Thyroid gland (tissue), 4 donors: Measurements from ENCODE around the gene RETSAT. TPM values are rescaled to one million over a fixed set of nuclear protein-coding genes. Genes with fewer than 3 reads are reported as not detected.

Experiments
- DNase-seq, 2 donors: peaks; one replicate each; pipeline ENCODE4 v3.0.0-alpha.2; 2019
- H3K27ac ChIP-seq, 3 donors: fragments of 200-600 bp; sonication (generic); 1 replicate in 2 of 3; 2 replicates in 1 of 3; pipeline ENCODE4 v1.5.1; 2016 to 2019; ENCODE audit warnings: mild to moderate bottlenecking in 1 of 3, moderate library complexity in 1 of 3
- H3K27me3 ChIP-seq: fragments of 200-600 bp; sonication (generic); one replicate; pipeline ENCODE4 v1.5.1; 2019
- H3K36me3 ChIP-seq, 2 donors: fragments of 200-600 bp; sonication (generic); one replicate each; pipeline ENCODE4 v1.5.1; 2016 to 2019
- H3K4me1 ChIP-seq, 2 donors: fragments of 200-600 bp; sonication (generic); one replicate each; pipeline ENCODE4 v1.5.1; 2017 to 2019
- H3K4me3 ChIP-seq, 3 donors: fragments of 200-600 bp; sonication (generic); replicated peaks in 1 of 3; 1 replicate in 2 of 3; 2 replicates in 1 of 3; pipeline ENCODE4 v1.5.1; 2016; ENCODE audit warnings: mild to moderate bottlenecking in 1 of 3
- H3K9me3 ChIP-seq: fragments of 200-600 bp; sonication (generic); one replicate; pipeline ENCODE4 v1.5.1; 2017
- CTCF ChIP-seq, 6 experiments: fragments of 200-600 bp in 3 of 6; fragments of 450-650 bp in 3 of 6; sonication (generic) in 3 of 6; IDR thresholded peaks; one replicate each; pipeline ENCODE4 v1.5.1; 2016 to 2019; ENCODE audit warnings: antibody characterized with exemption in 6 of 6, mild to moderate bottlenecking in 2 of 6, inconsistent platforms in 1 of 6, moderate library complexity in 1 of 6
- POLR2A ChIP-seq, 2 donors: fragments of 450-650 bp; IDR thresholded peaks; one replicate each; pipeline ENCODE4 v1.6.1; 2017; ENCODE audit warnings: antibody characterized with exemption in 2 of 2, mild to moderate bottlenecking in 2 of 2, moderate library complexity in 1 of 2
- WGBS, 2 donors: methylation state at CpG; one replicate each; pipeline ENCODE4 v1.1.5; 2017; 5-methylcytosine and 5-hydroxymethylcytosine counted together
- intact Hi-C: fragments of 100-400 bp; cut with DNase I; formaldehyde crosslinking; loops from one replicate; pipeline ENCODE4 v1.15.1; 2023
- total RNA-seq, 4 donors: library from RNA; depleted of rRNA; stranded (reverse); fragments of >200 nt; gene quantifications; one replicate each; pipeline ENCODE4 v1.2.3, GENCODE V29; 2016

Gene RETSAT
- total RNA-seq, 4 donors from 2014 or later, result 88.2 to 253 (median 182) TPM

- peaks cover 5 to 11% of the 10 kb centered on the region in 2 donors for H3K36me3 ChIP-seq
- H3K4me3 ChIP-seq, result no peak overlapping the region
- TF ChIP-seq CTCF (IDR thresholded peaks at IDR 0.05) (no peak), POLR2A (IDR thresholded peaks at IDR 0.05) (no peak)
- H3K27me3 ChIP-seq, result no peaks in the 10 kb centered on the region
- peaks cover 43 to 58% of the 10 kb centered on the region in 2 donors for H3K4me1 ChIP-seq
- 86 to 96% methylated on average over 4 of the region's 4 CpGs for WGBS, 2 donors
- DNase-seq, result no peak
- H3K9me3 ChIP-seq, result no peaks in the 10 kb centered on the region
- peak overlapping the region; percentile 95 to 98 (median 96) for H3K27ac ChIP-seq
- intact Hi-C loops, result no loop called here
Observed at GRCh38 chr2:85393836-85394235, 39.5 kb upstream of the RETSAT start.

GRCh38 chr2:85390941-85391669, 36.8 kb upstream of the RETSAT start:
- H3K9me3 ChIP-seq, result no peaks in the 10 kb centered on the region
- H3K36me3 ChIP-seq, result peaks cover 5 to 15% of the 10 kb centered on the region in 2 donors
- 71 to 86% methylated on average over 5 to 9 of the region's 11 CpGs for WGBS, 2 donors
- peaks cover 20 to 35% of the 10 kb centered on the region in 2 donors for H3K4me1 ChIP-seq
- DNase-seq, result peak; percentile 65 to 69
- H3K4me3 ChIP-seq, result no peak overlapping the region
- intact Hi-C loops, result no loop called here
- TF ChIP-seq POLR2A (IDR thresholded peaks at IDR 0.05), result no peak
- TF ChIP-seq CTCF (IDR thresholded peaks at IDR 0.05), result peak in 5 of 6 experiments; percentile 35 to 72 (median 58)
- no peaks in the 10 kb centered on the region for H3K27me3 ChIP-seq
- H3K27ac ChIP-seq, result peak overlapping the region in 1 of 3 donors; percentile 8

- 85 to 95% methylated on average over 9 of the region's 9 CpGs for WGBS, 2 donors
- no peak for TF ChIP-seq POLR2A (IDR thresholded peaks at IDR 0.05)
- TF ChIP-seq CTCF (IDR thresholded peaks at IDR 0.05), result no peak
- Histone ChIP-seq H3K27me3 (no peaks in the 10 kb centered on the region), H3K9me3 (no peaks in the 10 kb centered on the region), H3K36me3 (peaks cover 5 to 11% of the 10 kb centered on the region in 2 donors), H3K4me3 (no peak overlapping the region), H3K4me1 (peaks cover 3 to 17% of the 10 kb centered on the region in 2 donors), H3K27ac (peak overlapping the region in 1 of 3 donors; percentile 23)
- no peak for DNase-seq
- intact Hi-C loops, result no loop called here
Observed at GRCh38 chr2:85388878-85389538, 34.7 kb upstream of the RETSAT start.

GRCh38 chr2:85387754-85388153, 33.4 kb upstream of the RETSAT start:
- no peak for TF ChIP-seq POLR2A (IDR thresholded peaks at IDR 0.05)
- no peak for TF ChIP-seq CTCF (IDR thresholded peaks at IDR 0.05)
- Histone ChIP-seq H3K4me3 (no peak overlapping the region), H3K36me3 (peaks cover 5 to 9% of the 10 kb centered on the region in 2 donors), H3K27me3 (no peaks in the 10 kb centered on the region), H3K4me1 (peaks cover 7 to 20% of the 10 kb centered on the region in 2 donors), H3K9me3 (no peaks in the 10 kb centered on the region), H3K27ac (peak overlapping the region in 1 of 3 donors; percentile 23)
- 78 to 91% methylated on average over 2 of the region's 2 CpGs for WGBS, 2 donors
- intact Hi-C loops, result no loop called here
- no peak for DNase-seq

- Histone ChIP-seq H3K27me3 (no peaks in the 10 kb centered on the region), H3K4me1 (peaks cover 11 to 21% of the 10 kb centered on the region in 2 donors), H3K4me3 (no peak overlapping the region), H3K27ac (no peak overlapping the region), H3K9me3 (no peaks in the 10 kb centered on the region), H3K36me3 (peaks cover 5 to 6% of the 10 kb centered on the region in 2 donors)
- intact Hi-C loops, result no loop called here
- WGBS, 2 donors, result 87 to 91% methylated on average over 2 of the region's 2 CpGs
- DNase-seq, result no peak
- no peak for TF ChIP-seq POLR2A (IDR thresholded peaks at IDR 0.05)
- no peak for TF ChIP-seq CTCF (IDR thresholded peaks at IDR 0.05)
Observed at GRCh38 chr2:85385746-85386145, 31.4 kb upstream of the RETSAT start.
